ENCODE data around the gene RNF157. TPM values are rescaled to one million over a fixed set of nuclear protein-coding genes. Genes with fewer than 3 reads are reported as not detected.

Gene RNF157
- total and polyA plus RNA-seq, 2 of the 13 experiments (the other 11 are each of a cell fraction or from before 2014, with no cell fraction given), result 0.44 to 1.5 TPM

- TF ChIP-seq ZNF775 (CRISPR knock-in tag; IDR thresholded peaks at IDR 0.05; ENCODE audit: borderline replicate concordance), result no peak
Measured at GRCh38 chr17:76163919-76164318, 76.4 kb downstream of the RNF157 start (continued).

GRCh38 chr17:76161619-76162266 is 78.5 kb downstream of the RNF157 start:
- ATAC-seq (no peak), FAIRE-seq (no peak), DNase-seq (ENCODE audit: low spot score) (no peak)
- Histone ChIP-seq H3K4me2 (ENCODE audit: low read depth, low read length) (no peak overlapping the region), H3K79me2 (ENCODE audit: insufficient read depth, low read length) (no peaks in the 10 kb centered on the region), H3K9me3 (ENCODE audit: low read length) (no peaks in the 10 kb centered on the region), H3K27ac (ENCODE audit: extremely low read length, insufficient read depth, low read length) (no peak overlapping the region), H3K4me3 (replicated peaks in 1 of 3; ENCODE audit: insufficient read depth in 1 of 3, low read depth in 2 of 3, low read length in 3 of 3) (no peak overlapping the region), H3K4me1 (ENCODE audit: insufficient read depth, low read length) (peaks cover 21% of the 10 kb centered on the region), H4K20me1 (ENCODE audit: insufficient read depth, low read length) (no peaks in the 10 kb centered on the region), H2AFZ (ENCODE audit: low read length) (no peak overlapping the region), H3K27me3 (ENCODE audit: control insufficient read depth in 1 of 2, insufficient read depth in 2 of 2, low read length in 2 of 2) (peaks cover 0 to 3% of the 10 kb centered on the region in 2 experiments; a peak in 2 of 5 replicates), H3K9ac (ENCODE audit: insufficient read depth, low read depth, low read length) (no peak overlapping the region), H3K36me3 (replicated peaks in 1 of 2; ENCODE audit: control insufficient read depth in 1 of 2, insufficient read depth in 2 of 2, low read length in 2 of 2) (no peaks in the 10 kb centered on the region)
- in situ Hi-C loops (cut with HindIII; ENCODE audit: extremely low pct_ligation_motif_present, low pct_unique_long_range_greater_than_20kb), result no loop called here
- no TSS peak for BruUV-seq (replicated peaks)
- intact Hi-C loops (cut with micrococcal nuclease; ENCODE audit: unreplicated experiment), result no loop called here
- ChIA-PET POLR2A (interaction anchor here (1.1 kb wide), 1 partner anchor 23 kb away, joined by 3 read pairs; no protein-coding TSS in a partner anchor), CTCF (ENCODE audit: low intra/inter-chr PET ratio, low total read pairs) (no interaction called here)
- WGBS (ENCODE audit: low lambda C conversion rate), result 62% methylated on average over 20 of the region's 20 CpGs
- TF ChIP-seq, protein P1, sequence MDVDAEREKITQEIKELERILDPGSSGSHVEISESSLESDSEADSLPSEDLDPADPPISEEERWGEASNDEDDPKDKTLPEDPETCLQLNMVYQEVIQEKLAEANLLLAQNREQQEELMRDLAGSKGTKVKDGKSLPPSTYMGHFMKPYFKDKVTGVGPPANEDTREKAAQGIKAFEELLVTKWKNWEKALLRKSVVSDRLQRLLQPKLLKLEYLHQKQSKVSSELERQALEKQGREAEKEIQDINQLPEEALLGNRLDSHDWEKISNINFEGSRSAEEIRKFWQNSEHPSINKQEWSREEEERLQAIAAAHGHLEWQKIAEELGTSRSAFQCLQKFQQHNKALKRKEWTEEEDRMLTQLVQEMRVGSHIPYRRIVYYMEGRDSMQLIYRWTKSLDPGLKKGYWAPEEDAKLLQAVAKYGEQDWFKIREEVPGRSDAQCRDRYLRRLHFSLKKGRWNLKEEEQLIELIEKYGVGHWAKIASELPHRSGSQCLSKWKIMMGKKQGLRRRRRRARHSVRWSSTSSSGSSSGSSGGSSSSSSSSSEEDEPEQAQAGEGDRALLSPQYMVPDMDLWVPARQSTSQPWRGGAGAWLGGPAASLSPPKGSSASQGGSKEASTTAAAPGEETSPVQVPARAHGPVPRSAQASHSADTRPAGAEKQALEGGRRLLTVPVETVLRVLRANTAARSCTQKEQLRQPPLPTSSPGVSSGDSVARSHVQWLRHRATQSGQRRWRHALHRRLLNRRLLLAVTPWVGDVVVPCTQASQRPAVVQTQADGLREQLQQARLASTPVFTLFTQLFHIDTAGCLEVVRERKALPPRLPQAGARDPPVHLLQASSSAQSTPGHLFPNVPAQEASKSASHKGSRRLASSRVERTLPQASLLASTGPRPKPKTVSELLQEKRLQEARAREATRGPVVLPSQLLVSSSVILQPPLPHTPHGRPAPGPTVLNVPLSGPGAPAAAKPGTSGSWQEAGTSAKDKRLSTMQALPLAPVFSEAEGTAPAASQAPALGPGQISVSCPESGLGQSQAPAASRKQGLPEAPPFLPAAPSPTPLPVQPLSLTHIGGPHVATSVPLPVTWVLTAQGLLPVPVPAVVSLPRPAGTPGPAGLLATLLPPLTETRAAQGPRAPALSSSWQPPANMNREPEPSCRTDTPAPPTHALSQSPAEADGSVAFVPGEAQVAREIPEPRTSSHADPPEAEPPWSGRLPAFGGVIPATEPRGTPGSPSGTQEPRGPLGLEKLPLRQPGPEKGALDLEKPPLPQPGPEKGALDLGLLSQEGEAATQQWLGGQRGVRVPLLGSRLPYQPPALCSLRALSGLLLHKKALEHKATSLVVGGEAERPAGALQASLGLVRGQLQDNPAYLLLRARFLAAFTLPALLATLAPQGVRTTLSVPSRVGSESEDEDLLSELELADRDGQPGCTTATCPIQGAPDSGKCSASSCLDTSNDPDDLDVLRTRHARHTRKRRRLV (CRISPR knock-in tag; IDR thresholded peaks at IDR 0.05), result no peak
- no peak for TF ChIP-seq SUZ12 (IDR thresholded peaks at IDR 0.05; ENCODE audit: low read depth, low read length)
- TF ChIP-seq, protein P2, sequence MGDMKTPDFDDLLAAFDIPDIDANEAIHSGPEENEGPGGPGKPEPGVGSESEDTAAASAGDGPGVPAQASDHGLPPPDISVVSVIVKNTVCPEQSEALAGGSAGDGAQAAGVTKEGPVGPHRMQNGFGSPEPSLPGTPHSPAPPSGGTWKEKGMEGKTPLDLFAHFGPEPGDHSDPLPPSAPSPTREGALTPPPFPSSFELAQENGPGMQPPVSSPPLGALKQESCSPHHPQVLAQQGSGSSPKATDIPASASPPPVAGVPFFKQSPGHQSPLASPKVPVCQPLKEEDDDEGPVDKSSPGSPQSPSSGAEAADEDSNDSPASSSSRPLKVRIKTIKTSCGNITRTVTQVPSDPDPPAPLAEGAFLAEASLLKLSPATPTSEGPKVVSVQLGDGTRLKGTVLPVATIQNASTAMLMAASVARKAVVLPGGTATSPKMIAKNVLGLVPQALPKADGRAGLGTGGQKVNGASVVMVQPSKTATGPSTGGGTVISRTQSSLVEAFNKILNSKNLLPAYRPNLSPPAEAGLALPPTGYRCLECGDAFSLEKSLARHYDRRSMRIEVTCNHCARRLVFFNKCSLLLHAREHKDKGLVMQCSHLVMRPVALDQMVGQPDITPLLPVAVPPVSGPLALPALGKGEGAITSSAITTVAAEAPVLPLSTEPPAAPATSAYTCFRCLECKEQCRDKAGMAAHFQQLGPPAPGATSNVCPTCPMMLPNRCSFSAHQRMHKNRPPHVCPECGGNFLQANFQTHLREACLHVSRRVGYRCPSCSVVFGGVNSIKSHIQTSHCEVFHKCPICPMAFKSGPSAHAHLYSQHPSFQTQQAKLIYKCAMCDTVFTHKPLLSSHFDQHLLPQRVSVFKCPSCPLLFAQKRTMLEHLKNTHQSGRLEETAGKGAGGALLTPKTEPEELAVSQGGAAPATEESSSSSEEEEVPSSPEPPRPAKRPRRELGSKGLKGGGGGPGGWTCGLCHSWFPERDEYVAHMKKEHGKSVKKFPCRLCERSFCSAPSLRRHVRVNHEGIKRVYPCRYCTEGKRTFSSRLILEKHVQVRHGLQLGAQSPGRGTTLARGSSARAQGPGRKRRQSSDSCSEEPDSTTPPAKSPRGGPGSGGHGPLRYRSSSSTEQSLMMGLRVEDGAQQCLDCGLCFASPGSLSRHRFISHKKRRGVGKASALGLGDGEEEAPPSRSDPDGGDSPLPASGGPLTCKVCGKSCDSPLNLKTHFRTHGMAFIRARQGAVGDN (CRISPR knock-in tag; IDR thresholded peaks at IDR 0.05), result peak; percentile 29; the same call in 1 of the 2 replicates
- TF ChIP-seq SETDB1 (CRISPR knock-in tag; IDR thresholded peaks at IDR 0.05; ENCODE audit: borderline replicate concordance), result no peak
- TF ChIP-seq ZNF225 (CRISPR knock-in tag; IDR thresholded peaks at IDR 0.05), result 0 out of 2 replicates have a peak, but pooled peaks have one; percentile 33
- peak; percentile 50 for TF ChIP-seq ZNF883 (CRISPR knock-in tag; IDR thresholded peaks at IDR 0.05; ENCODE audit: not compliant biosample characterization)
- no peak for TF ChIP-seq HNF1B (CRISPR knock-in tag; IDR thresholded peaks at IDR 0.05)
- TF ChIP-seq SMARCE1 (IDR thresholded peaks at IDR 0.05; ENCODE audit: borderline replicate concordance), result no peak
- no peak for TF ChIP-seq MIER3 (CRISPR knock-in tag; IDR thresholded peaks at IDR 0.05; ENCODE audit: borderline replicate concordance)
